HG02970 (cell line): Measurements from ENCODE around the gene VMO1.

Source experiments
- ATAC-seq: cut with Tn5 transposase; IDR thresholded peaks from one replicate; pipeline ENCODE4 v1.9.1; 2021; ENCODE audit warnings: mild to moderate bottlenecking, moderate library complexity, moderate number of reproducible peaks; ENCODE audit not compliant: unreplicated experiment, low FRiP score

Gene VMO1

DNA sequence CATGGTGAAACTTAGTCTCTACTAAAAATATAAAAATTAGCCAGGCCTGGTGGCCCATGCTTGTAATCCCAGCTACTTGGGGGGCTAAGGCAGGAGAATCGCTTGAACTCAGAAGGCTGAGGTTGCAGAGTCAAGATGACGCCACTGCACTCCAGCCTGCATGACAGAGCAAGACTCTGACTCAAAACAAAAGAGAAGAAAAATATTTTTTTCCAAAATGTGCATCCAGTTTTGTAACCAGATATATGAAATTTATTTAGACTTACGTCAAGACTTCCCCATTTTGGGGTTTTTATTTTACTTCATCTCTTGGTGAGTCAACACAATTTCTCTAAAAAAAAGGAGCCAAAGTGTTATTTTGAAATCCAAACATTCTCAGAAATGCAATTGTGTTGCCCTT lies 20.0 kb downstream of the VMO1 start:
- ATAC-seq, result no peak

DNA sequence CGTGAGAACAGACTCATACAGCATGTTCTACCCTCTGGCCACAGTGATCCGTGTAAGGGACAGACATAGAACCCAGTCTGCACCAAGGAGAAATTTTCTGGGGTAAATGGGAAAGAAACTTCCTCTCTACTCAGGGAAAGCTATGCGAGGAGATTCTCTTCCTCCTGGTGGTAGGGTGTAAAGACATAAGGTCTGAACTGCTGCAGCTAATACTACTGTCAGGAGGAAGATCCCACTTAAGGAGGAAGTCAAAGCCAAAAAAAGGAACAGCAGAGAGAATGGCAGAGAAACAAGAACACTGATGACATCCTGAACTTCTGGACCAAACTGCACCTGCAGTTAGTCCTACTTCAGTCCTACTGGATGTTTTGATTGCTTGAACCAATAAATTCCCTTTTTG lies 21.6 kb downstream of the VMO1 start:
- ATAC-seq, result no peak

DNA sequence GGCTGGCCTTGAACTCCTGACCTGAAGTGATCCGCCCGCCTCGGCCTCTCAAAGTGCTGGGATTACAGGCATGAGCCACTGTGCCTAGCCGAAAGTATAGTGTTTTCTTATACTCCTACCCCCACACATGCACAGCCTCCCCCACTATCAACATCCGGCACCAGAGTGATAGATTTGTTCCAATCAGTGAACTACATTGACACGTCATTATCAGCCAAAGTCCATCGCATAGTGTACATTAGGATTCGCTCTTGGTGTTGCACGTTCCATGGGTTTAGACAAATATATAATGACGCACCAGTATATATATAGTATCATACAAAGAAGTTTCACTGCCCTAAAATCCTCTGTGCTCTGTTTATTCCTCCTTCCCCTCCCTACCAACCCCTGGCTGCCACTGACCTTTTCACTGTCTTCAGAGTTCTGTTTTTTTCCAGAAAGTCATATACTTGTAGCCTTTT lies 26.4 kb downstream of the VMO1 start:
- ATAC-seq, result no peak

DNA sequence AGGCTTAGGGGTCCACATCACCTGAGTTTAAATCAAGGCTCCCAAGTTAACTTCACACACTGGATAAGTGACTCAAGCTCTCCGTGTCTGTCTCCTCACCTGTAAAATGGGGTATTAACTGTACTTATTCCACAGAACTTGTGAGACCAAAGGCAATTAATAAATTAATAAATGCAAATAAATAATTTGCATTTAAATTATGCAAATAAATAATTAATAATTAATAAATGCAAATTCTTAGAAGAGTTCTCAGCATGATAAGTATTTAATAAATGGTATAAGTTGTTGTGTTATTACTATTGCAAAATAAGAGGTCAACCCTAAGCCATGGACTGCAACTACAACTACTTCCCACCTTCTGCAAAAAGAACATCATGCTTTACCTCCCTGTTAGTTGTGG lies 32.8 kb downstream of the VMO1 start:
- no peak for ATAC-seq

DNA sequence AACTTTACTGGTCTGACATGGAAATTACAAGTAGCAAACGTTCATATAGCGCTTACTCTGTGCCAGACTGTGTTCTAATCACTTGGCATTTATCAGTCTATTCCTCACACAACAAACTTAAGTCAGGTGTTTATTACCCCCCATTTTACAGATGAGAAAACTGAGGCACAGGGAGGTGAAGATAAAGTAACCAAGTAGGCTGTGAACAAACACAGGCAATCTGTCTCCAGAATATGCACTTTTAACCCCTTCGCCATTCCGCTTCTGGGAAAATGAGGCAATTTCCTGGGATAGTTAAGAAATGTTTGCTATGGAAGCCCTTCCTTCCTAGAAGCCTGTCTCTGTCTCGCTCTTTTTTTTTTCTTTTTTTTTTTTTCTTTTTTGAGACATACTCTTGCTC lies 34.2 kb downstream of the VMO1 start:
- ATAC-seq, result no peak

DNA sequence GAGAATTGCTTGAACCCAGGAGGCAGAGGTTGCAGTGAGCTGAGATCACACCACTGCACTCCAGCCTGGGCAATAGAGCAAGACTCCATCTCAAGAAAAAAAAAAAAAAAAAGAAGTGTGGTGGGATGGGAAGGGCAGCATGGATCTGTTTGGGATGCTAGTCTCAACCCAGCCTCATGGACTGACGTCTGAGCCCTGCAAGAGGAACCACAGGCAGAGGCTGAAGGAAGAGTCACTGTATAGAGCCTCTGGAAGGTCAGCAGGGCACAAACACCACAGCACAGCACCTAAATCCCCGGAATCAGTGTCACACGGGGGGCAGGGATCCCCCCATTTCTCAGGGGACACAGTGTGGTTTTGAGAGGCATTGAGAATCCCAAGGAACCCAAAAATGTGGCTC lies 35.6 kb downstream of the VMO1 start:
- no peak for ATAC-seq

DNA sequence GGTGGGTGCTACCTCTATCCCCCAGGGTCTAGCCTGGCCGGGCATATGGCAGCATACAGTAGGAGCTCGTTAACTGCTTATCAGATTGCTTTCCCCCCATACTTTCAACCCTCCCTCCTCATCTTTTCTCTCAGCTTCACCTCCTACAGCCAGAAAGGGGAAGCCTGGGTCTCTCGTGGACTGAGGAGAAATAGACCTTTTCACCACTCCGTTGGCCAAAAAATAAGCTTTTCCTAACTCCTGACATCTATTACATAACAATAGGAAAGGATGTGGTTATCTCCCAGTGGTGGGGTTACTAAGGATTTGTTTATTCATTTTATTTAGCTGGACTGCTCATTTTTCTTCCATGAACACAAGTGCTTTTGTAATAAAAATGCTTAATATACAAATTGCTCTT lies 37.5 kb downstream of the VMO1 start:
- no peak for ATAC-seq

DNA sequence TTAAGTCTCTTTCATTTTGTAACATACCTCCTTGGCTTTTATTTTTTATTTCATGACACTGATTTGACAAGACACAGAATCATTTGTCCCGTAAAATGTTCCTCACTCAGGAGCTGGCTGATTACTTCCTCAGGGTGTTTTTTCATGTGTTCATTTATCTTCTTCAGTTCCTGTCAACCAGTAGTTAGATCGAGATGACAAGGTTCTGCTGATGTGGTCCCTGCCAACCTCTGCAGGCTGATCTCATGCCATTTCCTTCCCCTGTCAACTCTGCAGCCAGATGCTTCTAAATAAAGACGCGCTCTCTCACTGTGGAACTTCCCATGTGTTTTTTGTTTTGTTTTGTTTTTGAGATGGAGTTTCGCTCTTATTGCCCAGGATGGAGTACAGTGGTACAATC lies 38.3 kb downstream of the VMO1 start:
- no peak for ATAC-seq

DNA sequence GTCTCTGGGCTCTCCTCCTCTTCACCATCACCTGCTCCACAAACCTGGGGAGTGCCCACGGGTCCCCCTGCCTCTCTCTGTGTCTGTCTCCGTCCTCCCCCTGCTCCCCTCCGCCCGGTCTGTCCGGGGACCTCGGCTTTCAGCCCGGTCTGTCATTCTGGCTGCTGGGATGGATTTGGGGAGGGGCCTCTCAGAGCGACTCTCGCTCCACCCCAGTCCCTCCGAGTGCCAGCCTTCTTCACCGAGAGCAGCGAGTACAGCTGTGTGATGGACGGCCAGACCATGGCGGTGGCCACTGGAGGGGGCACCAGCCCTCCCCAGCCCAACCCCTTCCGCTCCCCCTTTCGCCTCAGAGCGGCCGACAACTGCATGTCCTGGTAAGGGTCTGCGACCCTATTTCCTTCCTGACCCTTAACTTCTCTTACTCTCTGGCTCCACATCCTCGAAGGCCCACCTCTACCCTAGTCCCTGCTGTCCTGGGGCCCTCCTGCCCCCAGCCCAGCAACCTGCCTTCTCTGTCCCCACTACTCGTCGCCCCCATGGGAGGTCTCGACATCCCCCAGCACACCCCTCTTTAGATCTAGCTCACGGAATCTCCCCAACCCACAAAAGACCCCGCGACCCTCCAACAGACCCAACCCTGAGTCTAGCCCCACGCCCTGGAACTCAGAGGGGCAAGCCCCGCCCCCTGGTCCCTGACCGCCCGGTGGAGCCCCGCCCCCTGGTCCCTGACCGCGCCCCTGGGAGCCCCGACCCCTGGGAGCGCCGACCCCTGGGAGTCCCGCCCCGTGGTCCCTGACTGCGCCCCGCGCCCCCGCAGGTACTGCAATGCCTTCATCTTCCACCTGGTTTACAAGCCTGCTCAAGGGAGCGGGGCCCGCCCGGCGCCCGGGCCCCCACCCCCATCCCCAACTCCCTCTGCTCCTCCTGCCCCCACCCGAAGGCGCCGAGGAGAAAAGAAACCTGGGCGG lies 40.9 kb downstream of the VMO1 start:
- no peak for ATAC-seq

DNA sequence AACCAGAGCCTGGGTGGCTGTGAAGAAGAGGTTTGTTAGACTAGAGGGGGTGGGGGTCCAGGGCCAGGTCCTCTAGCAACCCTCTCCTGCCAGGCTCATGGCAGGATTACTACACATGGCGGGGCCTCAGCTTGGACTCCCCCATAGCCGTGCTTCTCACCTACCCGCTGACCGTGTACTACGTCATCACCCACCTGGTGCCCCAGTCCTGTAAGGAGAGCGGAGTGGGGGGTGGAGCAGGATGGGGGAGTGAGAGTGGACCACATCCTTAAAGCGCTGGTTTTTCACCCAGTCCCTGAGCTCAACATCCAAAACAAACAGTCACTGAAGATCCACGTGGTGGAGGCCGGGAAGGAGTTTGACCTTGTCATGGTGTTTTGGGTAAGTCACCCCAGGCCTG lies 42.3 kb downstream of the VMO1 start:
- no peak for ATAC-seq

DNA sequence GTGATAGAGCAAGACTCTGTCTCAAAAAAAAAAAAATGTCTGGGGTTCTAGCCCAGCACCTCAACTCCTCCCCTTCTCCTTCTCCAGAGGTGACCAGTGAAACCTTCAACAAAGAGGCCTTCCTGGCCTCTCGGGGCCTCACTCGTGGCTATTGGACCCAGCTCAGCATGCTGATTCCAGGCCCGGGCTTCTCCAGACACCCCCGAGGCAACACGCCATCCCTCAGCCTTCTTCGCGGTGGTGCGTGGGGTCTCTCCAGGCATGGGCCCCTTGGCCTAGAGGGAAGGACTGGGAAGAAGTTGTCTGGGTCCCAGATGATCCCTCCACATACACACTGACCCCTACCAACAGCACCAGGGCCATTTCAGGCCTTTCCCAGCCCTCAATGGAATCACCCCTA lies 42.9 kb downstream of the VMO1 start:
- ATAC-seq, result no peak

DNA sequence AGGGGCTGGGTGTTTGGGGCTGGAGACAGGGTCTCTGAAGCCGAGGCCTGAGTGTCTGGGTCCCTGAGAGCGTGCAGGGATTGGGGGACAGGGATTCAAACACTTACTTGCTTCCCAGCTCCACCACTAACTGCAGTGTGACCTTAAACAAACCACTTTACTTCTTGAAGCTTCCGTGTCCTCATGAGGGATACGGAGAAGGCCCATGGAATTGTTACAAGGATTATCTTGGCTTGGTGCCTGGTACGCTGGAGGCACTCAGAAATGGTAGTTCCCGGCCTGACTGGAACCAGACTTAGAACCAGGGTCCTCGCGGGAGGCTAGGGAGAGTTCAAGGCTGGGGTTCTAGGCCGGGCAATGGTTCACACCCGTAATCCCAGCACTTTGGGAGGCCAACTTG lies 43.5 kb downstream of the VMO1 start:
- ATAC-seq, result no peak

DNA sequence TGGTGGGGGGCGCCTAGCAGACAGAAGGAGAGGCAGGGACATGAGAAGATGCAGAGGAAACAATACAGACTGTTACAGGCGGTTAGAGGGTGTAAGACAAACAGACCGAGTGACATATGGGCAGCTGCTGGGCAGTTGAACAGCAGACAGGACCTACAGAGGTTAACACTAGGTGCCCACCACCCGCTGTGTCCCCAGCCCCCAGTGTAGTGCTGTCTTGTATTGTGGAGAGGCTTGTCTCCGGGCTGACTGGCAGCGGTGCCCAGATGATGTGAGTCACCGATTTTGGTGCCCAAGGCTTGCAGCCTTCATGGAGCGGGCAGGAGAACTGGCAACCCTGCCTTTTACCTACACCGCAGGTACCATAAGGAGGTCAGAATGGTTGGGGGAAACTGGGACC lies 44.0 kb downstream of the VMO1 start:
- ATAC-seq, result no peak

DNA sequence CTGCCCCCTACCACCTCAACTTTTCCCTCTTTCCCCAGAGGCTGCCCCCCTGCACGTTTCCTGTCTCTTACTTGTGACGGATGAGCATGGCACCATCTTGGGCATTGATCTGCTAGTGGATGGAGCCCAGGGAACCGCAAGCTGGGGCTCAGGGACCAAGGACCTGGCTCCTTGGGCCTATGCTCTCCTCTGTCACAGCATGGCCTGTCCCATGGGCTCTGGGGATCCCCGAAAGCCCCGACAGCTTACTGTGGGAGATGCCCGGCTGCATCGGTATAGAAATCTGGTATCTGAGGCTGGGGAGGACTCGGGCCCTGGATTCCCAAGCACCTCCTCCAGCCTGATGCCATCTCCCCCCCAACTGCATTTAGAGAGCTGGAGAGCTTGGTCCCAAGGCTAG lies 44.6 kb downstream of the VMO1 start:
- ATAC-seq, result no peak

DNA sequence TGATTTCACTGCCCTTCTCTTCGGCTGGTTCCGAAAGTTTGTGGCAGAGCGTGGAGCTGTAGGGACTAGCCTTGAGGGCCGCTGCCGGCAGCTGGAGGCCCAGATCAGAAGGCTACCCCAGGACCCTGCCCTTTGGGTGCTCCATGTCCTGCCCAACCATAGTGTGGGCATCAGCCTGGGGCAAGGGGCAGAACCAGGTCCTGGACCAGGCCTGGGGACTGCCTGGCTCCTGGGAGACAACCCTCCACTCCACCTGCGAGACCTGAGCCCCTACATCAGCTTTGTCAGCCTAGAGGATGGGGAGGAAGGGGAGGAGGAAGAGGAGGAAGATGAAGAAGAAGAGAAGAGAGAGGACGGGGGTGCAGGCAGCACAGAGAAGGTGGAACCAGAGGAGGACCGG lies 45.6 kb downstream of the VMO1 start:
- ATAC-seq, result no peak

DNA sequence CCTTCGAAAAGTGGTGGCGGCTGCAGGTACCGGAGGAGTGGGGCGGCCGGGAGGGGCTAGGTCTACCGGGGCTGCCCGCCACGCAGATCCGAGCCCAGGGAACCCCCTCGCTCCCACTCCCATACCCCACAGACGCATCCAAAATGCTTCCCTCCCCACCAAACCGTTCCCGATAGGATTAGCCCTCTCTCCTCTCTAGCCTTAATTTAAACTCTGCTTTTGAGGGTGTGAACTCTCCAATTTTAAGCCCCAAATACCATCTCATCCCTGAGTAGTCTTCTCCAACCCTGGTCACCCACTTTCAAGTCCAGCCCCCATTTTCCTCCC lies 46.2 kb downstream of the VMO1 start:
- ATAC-seq, result no peak

DNA sequence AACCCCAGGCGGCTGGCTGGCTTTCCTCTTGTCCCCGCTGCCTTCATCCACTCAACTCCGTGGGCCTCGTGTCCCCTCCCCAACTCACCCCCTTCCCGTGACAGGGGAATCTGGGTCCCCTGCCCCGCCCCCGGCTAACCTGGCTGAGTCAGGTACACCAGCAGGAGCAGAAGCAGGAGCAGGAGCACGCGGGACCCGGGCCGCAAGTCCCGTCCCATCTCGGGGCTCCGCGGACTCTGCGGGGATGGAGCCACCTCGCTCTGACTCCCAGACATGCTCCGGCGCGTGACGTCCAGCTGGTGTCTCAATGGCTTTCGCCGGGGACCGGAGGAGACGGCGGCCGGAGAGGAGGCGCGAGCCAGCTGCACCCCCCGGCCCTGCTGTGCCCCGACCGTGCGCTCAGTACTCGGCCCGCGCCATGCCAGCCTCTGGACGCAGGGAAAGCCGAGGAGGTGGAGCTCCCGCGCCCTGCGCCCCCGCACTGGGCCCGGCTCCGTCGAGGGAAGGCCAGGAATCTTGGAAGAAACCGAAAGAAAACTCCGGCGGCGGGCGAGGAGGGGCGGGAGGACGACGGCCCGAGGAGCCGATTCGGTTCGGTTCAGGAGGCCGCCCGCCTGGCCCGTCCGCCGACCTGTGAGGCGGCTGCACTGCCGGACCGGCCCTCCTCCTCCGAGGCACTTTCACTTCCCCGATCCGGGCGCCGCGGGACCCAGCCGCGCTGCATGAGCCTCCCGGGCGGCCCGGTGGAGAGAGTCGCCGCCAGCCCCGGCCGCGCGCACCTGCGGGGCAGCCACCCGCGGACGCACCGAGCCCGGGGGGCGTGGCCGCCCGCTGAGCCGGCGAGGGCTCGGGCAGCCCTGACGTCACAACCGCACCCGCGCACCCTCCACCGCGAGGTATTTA lies 46.8 kb downstream of the VMO1 start, which contains the start of the genes CXCL16 and ZMYND15:
Gene CXCL16, minus strand, starts transcription at position 807 of the 903 bp plus-strand sequence. Its CDS starts 589 bp downstream, at position 218.
Gene ZMYND15, plus strand, starts transcription at position 712 of the 903 bp plus-strand sequence. CDS start 716 bp downstream, outside the sequence.
- no peak for ATAC-seq

DNA sequence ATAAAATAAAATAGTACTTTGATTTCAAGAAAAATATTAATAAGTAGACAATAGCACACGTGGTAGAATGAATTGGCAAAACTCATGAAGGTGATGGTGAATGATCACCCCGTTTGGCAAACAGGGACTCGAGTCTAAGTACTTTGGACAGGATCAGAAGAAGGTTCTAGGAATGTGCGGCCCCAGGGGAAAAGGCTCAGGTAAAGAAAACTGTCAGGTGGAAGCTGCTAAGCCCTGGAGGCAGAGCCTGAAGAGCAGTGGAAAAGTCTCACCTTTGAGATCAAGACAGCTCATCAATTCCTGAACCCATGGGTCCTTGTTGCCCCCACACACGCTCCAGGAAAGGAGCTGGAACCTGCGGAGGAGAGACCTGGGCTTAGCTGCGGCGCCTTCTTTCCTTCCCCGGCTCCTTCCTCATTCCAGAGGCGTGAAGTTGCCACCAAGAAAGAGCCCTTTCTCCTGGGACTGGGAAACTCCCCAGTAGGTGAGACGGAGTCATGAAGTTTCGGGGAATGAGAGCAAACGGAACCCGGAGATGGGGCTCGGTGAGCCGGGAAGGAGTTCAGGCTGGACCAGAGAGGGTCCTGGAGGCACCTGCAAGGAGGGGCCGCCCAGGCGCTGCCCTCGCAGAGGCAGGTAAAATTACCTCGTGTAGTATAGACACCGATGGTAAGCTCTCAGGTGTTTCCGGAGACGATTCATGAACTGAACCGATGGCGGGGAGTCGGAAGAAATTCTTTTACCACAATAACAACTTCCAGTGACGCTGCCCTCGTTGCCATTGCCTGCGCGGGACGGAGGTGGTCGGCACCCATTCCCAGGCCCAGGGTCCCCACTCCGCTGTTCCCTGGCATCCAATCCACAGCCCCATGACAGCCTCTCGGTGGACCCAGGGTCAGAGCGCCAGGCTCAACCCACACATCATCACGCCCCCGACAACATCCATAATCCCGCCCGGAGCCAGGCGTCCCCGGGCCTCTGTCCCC lies 47.7 kb downstream of the VMO1 start:
- no peak for ATAC-seq

DNA sequence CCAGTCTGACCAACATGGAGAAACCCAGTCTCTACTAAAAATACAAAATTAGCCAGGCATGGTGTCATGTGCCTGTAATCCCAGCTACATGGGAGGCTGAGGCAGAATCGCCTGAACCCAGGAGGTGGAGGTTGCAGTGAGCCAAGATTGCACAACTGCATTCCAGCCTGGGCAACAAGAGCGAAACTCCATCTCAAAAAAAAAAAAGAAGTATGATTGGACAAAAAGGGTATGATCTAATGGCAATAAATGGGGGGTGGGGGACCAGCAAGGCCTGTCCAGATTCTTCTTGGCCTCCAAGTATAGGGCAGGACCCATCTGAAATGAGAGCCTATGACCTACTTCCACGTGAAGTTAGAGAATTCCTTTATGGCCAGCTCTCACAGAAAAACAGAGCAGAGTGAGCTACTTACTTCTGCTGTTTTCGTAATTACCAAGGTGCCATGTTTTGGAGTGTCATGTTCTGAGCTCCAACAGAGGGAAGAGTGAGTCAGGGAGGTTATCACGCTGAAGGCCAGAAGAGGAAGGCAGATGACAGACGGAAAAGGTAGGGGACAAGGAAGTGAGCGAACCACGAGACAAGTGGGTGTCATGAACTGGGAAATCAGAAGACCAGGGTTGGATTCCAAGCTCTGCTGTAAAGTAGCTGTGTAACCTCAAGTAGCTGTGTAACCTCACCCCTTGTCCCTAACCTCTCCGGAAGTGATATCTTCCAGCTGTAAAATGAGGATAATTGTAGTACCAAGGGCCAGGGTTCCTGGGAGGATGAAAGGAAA lies 50.1 kb downstream of the VMO1 start:
- no peak for ATAC-seq
